Loucy (cell line): ENCODE results near the gene FEZF1.

Experiments used
- H2AFZ ChIP-seq: fragments of 200-600 bp; sonication (generic); 2 replicates; pipeline ENCODE4 v1.6.0; 2016; ENCODE audit warnings: antibody characterized with exemption, mild to moderate bottlenecking, low read length, moderate library complexity
- H3F3A ChIP-seq: fragments of 200-600 bp; 2 replicates; pipeline ENCODE4 v1.6.0; 2016; ENCODE audit warnings: antibody characterized with exemption, low read depth, mild to moderate bottlenecking
- H3K27me3 ChIP-seq: fragments of 200-600 bp; sonication (generic); 2 replicates; pipeline ENCODE4 v1.6.1; 2014; ENCODE audit warnings: low read length, mild to moderate bottlenecking; ENCODE audit not compliant: insufficient read depth, poor library complexity, severe bottlenecking
- H3K36me3 ChIP-seq: fragments of 200-600 bp; sonication (generic); 2 replicates; pipeline ENCODE4 v1.6.1; 2016; ENCODE audit warnings: low read length; ENCODE audit not compliant: insufficient read depth
- H3K4me1 ChIP-seq: fragments of 200-600 bp; sonication (generic); 2 replicates; pipeline ENCODE4 v1.5.1; 2014; ENCODE audit warnings: low read length, mild to moderate bottlenecking; ENCODE audit not compliant: insufficient read depth, poor library complexity, severe bottlenecking
- H3K4me2 ChIP-seq: fragments of 200-600 bp; sonication (generic); 2 replicates; pipeline ENCODE4 v1.6.0; 2014; ENCODE audit warnings: antibody characterized with exemption, low read length, low read depth, mild to moderate bottlenecking; ENCODE audit not compliant: poor library complexity, severe bottlenecking
- H3K4me3 ChIP-seq: fragments of 200-600 bp; sonication (generic); 2 replicates; pipeline ENCODE4 v1.5.1; 2014; ENCODE audit warnings: low read length, mild to moderate bottlenecking, mixed read lengths; ENCODE audit not compliant: poor library complexity, severe bottlenecking
- H3K79me2 ChIP-seq: fragments of 200-600 bp; sonication (generic); 2 replicates; pipeline ENCODE4 v1.6.1; 2014; ENCODE audit warnings: low read length; ENCODE audit not compliant: insufficient read depth
- H3K9ac ChIP-seq: fragments of 200-600 bp; sonication (generic); 2 replicates; pipeline ENCODE4 v1.6.0; 2014; ENCODE audit warnings: mild to moderate bottlenecking, low read depth, low read length, moderate library complexity; ENCODE audit not compliant: poor library complexity, severe bottlenecking
- H3K9me2 ChIP-seq: fragments of 200-600 bp; sonication (generic); replicated peaks from 2 replicates; pipeline ENCODE4 v1.6.1; 2016; ENCODE audit warnings: low read depth, low read length, mixed read lengths
- H3K9me3 ChIP-seq: fragments of 200-600 bp; sonication (generic); 2 replicates; pipeline ENCODE4 v1.6.1; 2014; ENCODE audit warnings: mild to moderate bottlenecking, antibody characterized with exemption, low read length, low read depth; ENCODE audit not compliant: insufficient read depth
- H4K20me1 ChIP-seq: fragments of 200-600 bp; sonication (generic); 2 replicates; pipeline ENCODE4 v1.6.0; 2014; ENCODE audit warnings: antibody characterized with exemption, low read length, mild to moderate bottlenecking; ENCODE audit not compliant: insufficient read depth, poor library complexity, severe bottlenecking
- EZH2phosphoT487 ChIP-seq: fragments of 200-600 bp; IDR thresholded peaks from 2 replicates; pipeline ENCODE4 v1.6.1; 2018; ENCODE audit warnings: antibody characterized with exemption, mild to moderate bottlenecking, moderate library complexity, borderline replicate concordance
- TF ChIP-seq, protein P1 (sequence below): fragments of 200-600 bp; sonication (generic); conservative IDR thresholded peaks from 2 replicates; pipeline ENCODE4 v1.5.1; 2014; ENCODE audit warnings: mild to moderate bottlenecking, antibody characterized with exemption, low read length

FEZF1 gene

GRCh38 chr7:122255454-122255853 lies 49.1 kb downstream of the FEZF1 start:
- Histone ChIP-seq H3K36me3 (no peaks in the 10 kb centered on the region), H3K27me3 (no peaks in the 10 kb centered on the region), H2AFZ (no peak overlapping the region), H3K9ac (no peak overlapping the region), H3K79me2 (no peaks in the 10 kb centered on the region), H3K9me2 (no peaks in the 10 kb centered on the region), H3K4me2 (no peak overlapping the region), H4K20me1 (no peaks in the 10 kb centered on the region), H3K4me1 (no peaks in the 10 kb centered on the region), H3K4me3 (no peak overlapping the region), H3K9me3 (peaks cover 2% of the 10 kb centered on the region; the same call in 1 of the 2 replicates), H3F3A (no peaks in the 10 kb centered on the region)
- TF ChIP-seq, protein P1, sequence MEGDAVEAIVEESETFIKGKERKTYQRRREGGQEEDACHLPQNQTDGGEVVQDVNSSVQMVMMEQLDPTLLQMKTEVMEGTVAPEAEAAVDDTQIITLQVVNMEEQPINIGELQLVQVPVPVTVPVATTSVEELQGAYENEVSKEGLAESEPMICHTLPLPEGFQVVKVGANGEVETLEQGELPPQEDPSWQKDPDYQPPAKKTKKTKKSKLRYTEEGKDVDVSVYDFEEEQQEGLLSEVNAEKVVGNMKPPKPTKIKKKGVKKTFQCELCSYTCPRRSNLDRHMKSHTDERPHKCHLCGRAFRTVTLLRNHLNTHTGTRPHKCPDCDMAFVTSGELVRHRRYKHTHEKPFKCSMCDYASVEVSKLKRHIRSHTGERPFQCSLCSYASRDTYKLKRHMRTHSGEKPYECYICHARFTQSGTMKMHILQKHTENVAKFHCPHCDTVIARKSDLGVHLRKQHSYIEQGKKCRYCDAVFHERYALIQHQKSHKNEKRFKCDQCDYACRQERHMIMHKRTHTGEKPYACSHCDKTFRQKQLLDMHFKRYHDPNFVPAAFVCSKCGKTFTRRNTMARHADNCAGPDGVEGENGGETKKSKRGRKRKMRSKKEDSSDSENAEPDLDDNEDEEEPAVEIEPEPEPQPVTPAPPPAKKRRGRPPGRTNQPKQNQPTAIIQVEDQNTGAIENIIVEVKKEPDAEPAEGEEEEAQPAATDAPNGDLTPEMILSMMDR, result no peak
- no peak for TF ChIP-seq EZH2phosphoT487
